ENCODE data around the gene GCK.

Gene GCK

DNA sequence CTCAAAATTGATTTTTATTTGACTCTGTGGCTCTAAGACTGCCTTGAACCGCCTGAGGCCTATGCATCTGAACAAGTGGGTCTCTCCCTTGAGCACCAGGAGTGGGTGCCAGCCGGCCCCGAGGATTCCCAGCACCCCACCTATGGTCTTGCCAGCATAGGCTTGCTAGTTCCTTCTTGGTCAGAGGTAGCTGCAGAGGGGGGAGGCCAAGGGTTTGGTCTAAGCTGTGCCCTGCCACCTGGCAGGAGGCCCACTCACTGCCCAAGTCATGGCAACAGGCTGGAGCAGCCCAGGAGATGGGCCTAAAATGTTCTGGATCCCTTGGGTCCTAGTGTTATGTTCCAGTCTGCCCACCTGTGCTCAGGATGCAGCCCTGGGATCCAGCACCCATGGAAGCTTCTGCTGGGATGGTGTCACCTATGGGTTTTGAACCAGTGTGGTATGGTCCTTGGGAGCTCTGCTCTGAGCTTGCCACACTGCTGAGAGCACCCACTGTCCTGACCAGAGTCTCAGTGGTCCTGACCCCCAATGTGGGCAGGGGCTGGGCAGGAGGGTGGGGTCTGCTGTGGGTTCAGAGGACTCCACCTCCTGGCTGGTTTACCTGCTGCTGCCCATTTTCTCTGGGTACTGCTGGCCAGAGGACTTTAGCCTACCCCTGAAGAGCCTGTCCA lies 24.1 kb upstream of the GCK start:
- DNase-seq (ENCODE audit: low read depth, low spot score): no peak
- TF ChIP-seq CTCF (IDR thresholded peaks at IDR 0.05; ENCODE audit: insufficient read depth, low read length, missing control alignments): no peak
- POLR2A ChIA-PET: interaction anchor here (1.0 kb wide), 1 partner anchor 11 kb away, joined by 3 read pairs; no protein-coding TSS in a partner anchor
- no peak overlapping the region for H3K4me3 ChIP-seq (ENCODE audit: low read depth, low read length)
- CTCF ChIA-PET: interaction anchor here (1.3 to 2.4 kb wide), 4 partner anchors 8 to 87 kb away, joined by 3 to 12 read pairs (median 9); partner anchors contain the start of gene YKT6

- H3K4me3 ChIP-seq (ENCODE audit: low read depth, low read length): no peak overlapping the region
- ChIA-PET CTCF (interaction anchor here (1.3 to 2.4 kb wide), 4 partner anchors 8 to 87 kb away, joined by 3 to 11 read pairs (median 5); partner anchors contain the start of gene YKT6), POLR2A (interaction anchor here (0.9 to 1.0 kb wide), 2 partner anchors 10 to 12 kb away, joined by 3 to 4 read pairs; partner anchors contain the start of gene YKT6)
- DNase-seq (ENCODE audit: low read depth, low spot score): no peak
- no peak for TF ChIP-seq CTCF (IDR thresholded peaks at IDR 0.05; ENCODE audit: insufficient read depth, low read length, missing control alignments)
These were observed 23.4 kb upstream of the GCK start for GRCh38 chr7:44212581-44213184.

DNA sequence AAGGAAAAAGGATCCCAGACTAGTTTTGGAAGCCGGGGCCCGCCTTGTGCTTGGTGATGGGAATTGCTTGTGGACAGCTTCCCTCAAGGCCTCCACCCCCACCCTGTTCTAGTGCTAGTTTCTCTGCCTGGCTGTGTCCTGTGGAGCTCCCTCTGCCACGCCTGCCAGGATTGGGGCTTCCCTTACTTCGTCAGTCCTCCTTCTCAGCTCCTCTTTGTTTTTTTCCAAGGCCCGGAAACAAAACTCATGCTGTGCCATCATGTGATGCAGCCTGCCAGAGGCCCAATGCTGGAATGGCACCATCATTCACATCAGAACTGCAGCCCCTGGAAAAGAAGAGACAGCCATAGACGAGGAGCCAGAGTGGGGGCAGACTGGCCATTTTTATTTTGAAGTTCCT lies 22.8 kb upstream of the GCK start:
- no peak overlapping the region for H3K4me3 ChIP-seq (ENCODE audit: low read depth, low read length)
- no peak for DNase-seq (ENCODE audit: low read depth, low spot score)
- ChIA-PET CTCF (interaction anchor here (1.3 to 2.4 kb wide), 4 partner anchors 7 to 86 kb away, joined by 3 to 11 read pairs (median 5); partner anchors contain the start of gene YKT6), POLR2A (interaction anchor here (0.9 kb wide), 1 partner anchor 11 kb away, joined by 4 read pairs; the partner anchor contains the start of gene YKT6)
- TF ChIP-seq CTCF (IDR thresholded peaks at IDR 0.05; ENCODE audit: insufficient read depth, low read length, missing control alignments): no peak

GRCh38 chr7:44211126-44211675 lies 22.0 kb upstream of the GCK start:
- no peak for DNase-seq (ENCODE audit: low read depth, low spot score)
- ChIA-PET CTCF (interaction anchor here (0.9 to 2.4 kb wide), 3 partner anchors 10 to 130 kb away, joined by 3 to 11 read pairs (median 3); partner anchors contain the start of gene YKT6), POLR2A (no interaction called here)
- no peak for TF ChIP-seq CTCF (IDR thresholded peaks at IDR 0.05; ENCODE audit: insufficient read depth, low read length, missing control alignments)
- no peak overlapping the region for H3K4me3 ChIP-seq (ENCODE audit: low read depth, low read length)

GRCh38 chr7:44210107-44210506 lies 20.9 kb upstream of the GCK start:
- POLR2A ChIA-PET: no interaction called here
- no peak for DNase-seq (ENCODE audit: low read depth, low spot score)
- CTCF ChIA-PET: interaction anchor here (0.6 to 1.6 kb wide), 2 partner anchors 9 to 355 kb away, joined by 4 read pairs; partner anchors contain the start of gene YKT6
- no peak overlapping the region for H3K4me3 ChIP-seq (ENCODE audit: low read depth, low read length)
- no peak for TF ChIP-seq CTCF (IDR thresholded peaks at IDR 0.05; ENCODE audit: insufficient read depth, low read length, missing control alignments)

DNA sequence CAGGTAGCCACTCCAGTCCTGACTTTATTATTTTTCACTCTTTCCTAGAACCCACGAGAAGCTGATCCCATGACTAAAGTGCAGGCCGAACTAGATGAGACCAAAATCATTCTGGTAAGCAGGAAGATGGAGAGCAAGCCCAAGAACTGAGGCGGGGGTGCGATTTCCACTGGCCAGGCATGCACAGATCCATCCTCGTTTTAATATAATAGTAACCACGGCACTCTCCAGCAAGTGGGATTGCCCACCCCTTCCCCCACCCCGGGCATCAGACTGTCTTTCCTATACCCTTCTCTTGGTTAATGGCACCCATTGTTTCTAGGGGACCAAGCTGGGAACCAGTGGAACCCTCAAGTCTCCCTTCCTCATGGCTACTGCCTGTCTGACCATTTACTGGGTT lies 18.8 kb upstream of the GCK start:
- DNase-seq (ENCODE audit: low read depth, low spot score): no peak
- no peak for TF ChIP-seq CTCF (IDR thresholded peaks at IDR 0.05; ENCODE audit: insufficient read depth, low read length, missing control alignments)
- CTCF ChIA-PET: interaction anchor here (1.1 to 1.5 kb wide), 3 partner anchors 11 to 132 kb away, joined by 3 to 5 read pairs (median 3); no protein-coding TSS in a partner anchor
- no peak overlapping the region for H3K4me3 ChIP-seq (ENCODE audit: low read depth, low read length)
- POLR2A ChIA-PET: interaction anchor here (0.6 kb wide), 1 partner anchor 164 kb away, joined by 4 read pairs; the partner anchor contains the start of gene DBNL
